GM19324 (cell line): ENCODE data around the gene SMAD9.
A peak's percentile ranks its signal among the peaks of the same experiment; 100 is the strongest.

Source experiments
- ATAC-seq: cut with Tn5 transposase; IDR thresholded peaks from one replicate; pipeline ENCODE4 v1.9.1; 2021; ENCODE audit warnings: mild to moderate bottlenecking, moderate library complexity; ENCODE audit not compliant: unreplicated experiment, low FRiP score

The SMAD9 gene

GRCh38 chr13:36820222-36820621, 99.8 kb downstream of the SMAD9 start:
- peak; percentile 27 for ATAC-seq

GRCh38 chr13:36819739-36820090, 100.3 kb downstream of the SMAD9 start:
- ATAC-seq: peak; percentile 7

DNA sequence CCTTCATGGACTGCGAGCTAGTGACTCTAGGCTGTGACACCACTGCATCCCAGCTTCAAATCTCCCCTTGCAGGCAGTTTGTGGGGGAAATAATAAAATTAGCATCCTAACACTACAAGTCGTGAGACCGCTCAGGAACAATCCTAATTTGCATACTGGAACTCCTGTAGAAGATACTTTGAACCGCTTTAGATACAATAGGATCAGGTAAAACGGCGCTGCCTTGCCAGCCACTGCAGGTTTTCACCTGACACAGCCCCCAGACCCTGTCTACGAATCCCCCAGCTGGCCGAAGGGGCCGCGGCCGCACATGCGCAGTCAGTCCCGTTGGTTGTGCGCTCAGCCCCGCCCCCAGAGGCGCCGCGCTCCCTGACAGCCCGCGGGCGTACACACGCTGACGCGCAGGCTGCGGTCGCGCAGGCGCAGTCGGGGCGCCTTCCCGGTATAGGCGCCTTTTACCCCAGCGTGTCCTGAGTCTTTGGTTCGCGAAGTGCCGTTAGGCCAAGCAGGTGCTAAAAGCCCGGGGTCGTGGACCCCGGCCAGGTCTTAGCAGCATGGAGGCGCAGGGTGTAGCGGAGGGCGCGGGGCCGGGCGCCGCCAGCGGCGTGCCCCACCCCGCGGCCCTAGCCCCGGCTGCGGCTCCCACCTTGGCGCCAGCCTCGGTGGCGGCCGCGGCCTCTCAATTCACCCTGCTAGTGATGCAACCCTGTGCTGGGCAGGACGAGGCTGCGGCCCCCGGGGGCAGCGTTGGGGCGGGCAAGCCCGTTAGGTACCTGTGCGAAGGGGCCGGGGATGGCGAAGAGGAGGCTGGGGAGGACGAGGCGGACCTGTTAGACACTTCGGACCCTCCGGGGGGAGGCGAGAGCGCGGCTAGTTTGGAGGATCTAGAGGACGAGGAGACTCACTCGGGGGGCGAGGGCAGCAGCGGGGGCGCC, 101.0 kb downstream of the SMAD9 start, which contains the start of gene RFXAP:
Gene RFXAP, plus strand, starts transcription at position 419 of the 935 bp plus-strand sequence. Its CDS starts 136 bp downstream, at position 555.
- peak; percentile 95 for ATAC-seq

GRCh38 chr13:36817996-36818803, 101.8 kb downstream of the SMAD9 start:
- ATAC-seq: peak; percentile 9

DNA sequence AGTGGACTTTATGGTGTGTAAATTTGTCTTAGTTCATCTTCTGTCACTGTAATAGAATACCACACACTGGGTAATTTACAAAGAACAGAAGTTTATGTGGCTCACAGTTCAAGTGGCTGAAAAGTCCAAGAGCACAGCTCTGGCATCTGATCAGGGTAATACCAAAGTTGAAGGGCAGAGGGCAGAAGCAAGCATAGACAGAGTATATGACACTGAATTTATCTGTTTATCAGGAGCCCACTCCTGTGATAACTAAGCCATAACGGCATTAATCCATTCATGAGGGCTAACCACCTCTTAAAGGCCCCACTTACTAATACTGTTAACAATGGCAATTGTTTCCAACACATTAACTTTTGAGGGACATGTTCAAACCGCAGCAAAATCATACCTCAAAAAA, 105.0 kb downstream of the SMAD9 start:
- no peak for ATAC-seq

DNA sequence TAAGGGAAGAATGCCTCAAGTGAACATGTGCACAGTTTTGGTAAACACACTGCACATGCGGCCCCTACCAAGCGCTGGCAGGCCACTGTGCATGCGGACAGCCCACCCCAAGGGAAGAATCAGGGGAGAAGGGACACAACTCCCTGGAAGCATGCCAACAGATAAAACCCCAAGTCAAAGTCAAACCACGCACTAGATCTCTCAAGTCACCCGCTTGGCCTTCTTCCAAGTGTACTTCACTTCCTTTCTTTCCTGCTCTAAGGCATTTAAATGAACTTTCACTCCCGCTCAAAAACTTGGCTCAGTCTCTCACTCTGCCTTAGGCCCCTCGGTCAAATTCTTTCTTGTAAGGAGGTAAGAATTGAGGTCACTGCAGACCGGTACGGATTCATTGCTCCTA, 105.6 kb downstream of the SMAD9 start:
- no peak for ATAC-seq

- no peak for ATAC-seq
Observed at GRCh38 chr13:36813225-36813624, 106.8 kb downstream of the SMAD9 start.

DNA sequence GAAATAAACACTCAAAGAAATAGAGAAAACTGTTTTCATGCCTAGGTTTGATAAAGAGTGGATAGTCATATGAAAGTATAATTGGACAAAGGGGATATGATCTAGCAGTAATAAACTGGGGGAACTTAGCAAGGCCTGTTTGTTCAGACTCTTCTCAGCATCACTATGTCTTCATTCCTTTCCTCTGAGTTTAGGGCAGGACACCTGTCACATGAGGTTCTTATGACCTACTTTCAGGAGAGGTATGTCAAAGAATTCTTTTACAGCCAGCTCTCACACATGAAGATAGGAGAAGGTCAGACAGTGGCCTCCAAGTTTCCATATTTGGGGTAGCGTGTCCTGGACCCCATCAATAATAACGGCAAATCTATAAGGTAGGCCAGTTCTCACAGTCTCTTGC, 112.4 kb downstream of the SMAD9 start:
- ATAC-seq: no peak

- ATAC-seq: peak; percentile 68
Observed at GRCh38 chr13:36806102-36806501, 113.9 kb downstream of the SMAD9 start.

DNA sequence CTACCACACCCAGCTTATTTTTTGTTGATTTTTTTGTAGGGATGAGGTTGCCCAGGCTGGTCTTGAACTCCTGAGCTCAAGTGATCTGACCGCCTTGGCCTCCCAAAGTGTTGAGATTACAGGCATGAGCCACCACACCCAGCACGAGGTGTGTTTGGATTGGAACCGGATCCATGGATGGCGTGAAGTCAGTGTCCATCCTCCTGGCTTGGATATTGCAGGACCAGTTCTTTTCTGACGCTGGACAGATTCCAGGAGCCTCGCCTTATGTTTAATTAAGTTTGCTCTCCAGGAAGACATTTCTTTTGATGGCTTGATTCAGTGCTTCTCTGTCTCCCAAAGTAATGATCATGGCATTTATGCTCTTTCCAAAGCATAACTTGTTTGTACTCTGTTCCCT, 115.5 kb downstream of the SMAD9 start:
- ATAC-seq: no peak

- no peak for ATAC-seq
Observed at GRCh38 chr13:36801035-36801434, 119.0 kb downstream of the SMAD9 start.

- ATAC-seq: no peak
Observed at GRCh38 chr13:36796052-36796451, 124.0 kb downstream of the SMAD9 start.

DNA sequence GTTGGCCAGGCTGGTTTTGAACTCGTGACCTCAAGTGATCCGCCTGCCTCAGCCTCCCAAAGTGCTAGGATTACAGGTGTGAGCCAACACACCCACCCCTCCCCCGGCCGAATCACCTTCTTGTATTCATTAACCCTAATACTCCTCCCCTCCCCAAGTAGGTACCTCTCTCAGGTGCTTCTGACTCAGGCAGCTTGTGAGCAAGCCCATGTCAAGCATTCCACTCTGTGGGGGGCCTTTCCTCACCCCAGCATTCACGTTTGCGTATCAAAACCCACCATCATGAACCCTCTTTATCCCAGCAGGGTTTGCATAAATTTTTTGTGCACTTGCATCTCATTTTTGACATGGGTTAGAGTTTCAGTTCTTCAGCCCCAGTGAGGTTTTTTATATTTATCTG, 124.6 kb downstream of the SMAD9 start:
- no peak for ATAC-seq
